Measurements from ENCODE around the gene IL20. TPM values are rescaled to one million over a fixed set of nuclear protein-coding genes. Genes with fewer than 3 reads are reported as not detected.

IL20 gene
- total RNA-seq, 1 donor = not detected

- H3K4me1 ChIP-seq (ENCODE audit: insufficient read depth, low read length) = peaks cover 63% of the 10 kb centered on the region
- H3K79me2 ChIP-seq (ENCODE audit: insufficient read depth, low read length) = no peaks in the 10 kb centered on the region
- H3K4me3 ChIP-seq (ENCODE audit: insufficient read depth, low read length) = no peak overlapping the region
- no peaks in the 10 kb centered on the region for H3K9me3 ChIP-seq (ENCODE audit: low read depth, low read length)
- TF ChIP-seq, protein P1, sequence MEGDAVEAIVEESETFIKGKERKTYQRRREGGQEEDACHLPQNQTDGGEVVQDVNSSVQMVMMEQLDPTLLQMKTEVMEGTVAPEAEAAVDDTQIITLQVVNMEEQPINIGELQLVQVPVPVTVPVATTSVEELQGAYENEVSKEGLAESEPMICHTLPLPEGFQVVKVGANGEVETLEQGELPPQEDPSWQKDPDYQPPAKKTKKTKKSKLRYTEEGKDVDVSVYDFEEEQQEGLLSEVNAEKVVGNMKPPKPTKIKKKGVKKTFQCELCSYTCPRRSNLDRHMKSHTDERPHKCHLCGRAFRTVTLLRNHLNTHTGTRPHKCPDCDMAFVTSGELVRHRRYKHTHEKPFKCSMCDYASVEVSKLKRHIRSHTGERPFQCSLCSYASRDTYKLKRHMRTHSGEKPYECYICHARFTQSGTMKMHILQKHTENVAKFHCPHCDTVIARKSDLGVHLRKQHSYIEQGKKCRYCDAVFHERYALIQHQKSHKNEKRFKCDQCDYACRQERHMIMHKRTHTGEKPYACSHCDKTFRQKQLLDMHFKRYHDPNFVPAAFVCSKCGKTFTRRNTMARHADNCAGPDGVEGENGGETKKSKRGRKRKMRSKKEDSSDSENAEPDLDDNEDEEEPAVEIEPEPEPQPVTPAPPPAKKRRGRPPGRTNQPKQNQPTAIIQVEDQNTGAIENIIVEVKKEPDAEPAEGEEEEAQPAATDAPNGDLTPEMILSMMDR (IDR thresholded peaks at IDR 0.05; ENCODE audit: extremely low read depth, low read depth, low read length) = no peak
- no peak overlapping the region for H3K4me2 ChIP-seq (ENCODE audit: insufficient read depth, low read length)
- no peaks in the 10 kb centered on the region for H4K20me1 ChIP-seq (ENCODE audit: insufficient read depth, low read length)
- no peak for DNase-seq (ENCODE audit: insufficient read length, low spot score, missing footprints)
- no peaks in the 10 kb centered on the region for H3K36me3 ChIP-seq (ENCODE audit: insufficient read depth, low read length)
- H2AFZ ChIP-seq (ENCODE audit: low read length) = peak overlapping the region; percentile 11
- peak overlapping the region; percentile 58 for H3K27ac ChIP-seq (ENCODE audit: low read depth, low read length)
- H3K27me3 ChIP-seq (ENCODE audit: insufficient read depth, low read length) = no peaks in the 10 kb centered on the region
Measured at GRCh38 chr1:206895837-206896242, 30.4 kb downstream of the IL20 start.

DNA sequence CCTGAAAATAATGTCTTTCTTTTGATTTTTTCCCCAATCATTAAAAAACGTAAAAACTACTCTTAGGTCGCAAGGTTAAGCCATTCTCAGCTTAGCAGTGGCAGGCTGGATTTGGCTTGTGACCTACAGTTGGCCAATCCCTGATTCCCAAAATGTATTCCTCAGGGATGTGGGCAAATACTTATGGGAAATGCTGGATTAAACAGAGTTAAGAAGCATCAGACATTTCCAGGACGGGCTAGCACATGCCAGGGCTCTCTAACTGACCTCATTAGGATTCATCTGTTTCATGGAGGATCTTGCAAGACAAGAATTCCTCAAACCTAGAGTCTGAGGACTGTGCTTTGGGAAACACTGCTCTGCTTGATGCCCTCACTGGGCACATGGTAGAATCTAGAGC, 30.8 kb downstream of the IL20 start:
- DNase-seq (ENCODE audit: insufficient read length, low spot score, missing footprints) = no peak
- Histone ChIP-seq H2AFZ (ENCODE audit: low read length) (peak overlapping the region; percentile 66), H3K27me3 (ENCODE audit: insufficient read depth, low read length) (no peaks in the 10 kb centered on the region), H3K36me3 (ENCODE audit: insufficient read depth, low read length) (no peaks in the 10 kb centered on the region), H3K9me3 (ENCODE audit: low read depth, low read length) (no peaks in the 10 kb centered on the region), H4K20me1 (ENCODE audit: insufficient read depth, low read length) (no peaks in the 10 kb centered on the region), H3K4me3 (ENCODE audit: insufficient read depth, low read length) (no peak overlapping the region), H3K4me2 (ENCODE audit: insufficient read depth, low read length) (no peak overlapping the region), H3K79me2 (ENCODE audit: insufficient read depth, low read length) (no peaks in the 10 kb centered on the region), H3K27ac (ENCODE audit: low read depth, low read length) (peak overlapping the region; percentile 58), H3K4me1 (ENCODE audit: insufficient read depth, low read length) (peaks cover 59% of the 10 kb centered on the region)
- TF ChIP-seq, protein P1 (IDR thresholded peaks at IDR 0.05; ENCODE audit: extremely low read depth, low read depth, low read length) = no peak

GRCh38 chr1:206897175-206897574, 31.8 kb downstream of the IL20 start, which contains the start of gene IL24:
IL24 (plus strand) TSS chr1:206897443; CDS start chr1:206897833, 390 bp downstream.
- TF ChIP-seq, protein P1 (IDR thresholded peaks at IDR 0.05; ENCODE audit: extremely low read depth, low read depth, low read length) = no peak
- H3K27ac ChIP-seq (ENCODE audit: low read depth, low read length) = peak within 1 kb of the TSS; percentile 63
- H3K4me2 ChIP-seq (ENCODE audit: insufficient read depth, low read length) = peak within 1 kb of the TSS; percentile 65
- H3K36me3 ChIP-seq (ENCODE audit: insufficient read depth, low read length) = no peaks in the 10 kb centered on the region
- H3K4me3 ChIP-seq (ENCODE audit: insufficient read depth, low read length) = no peak within 1 kb of the TSS
- H4K20me1 ChIP-seq (ENCODE audit: insufficient read depth, low read length) = no peaks in the 10 kb centered on the region
- H2AFZ ChIP-seq (ENCODE audit: low read length) = peak within 1 kb of the TSS; percentile 91
- no peaks in the 10 kb centered on the region for H3K79me2 ChIP-seq (ENCODE audit: insufficient read depth, low read length)
- peaks cover 50% of the 10 kb centered on the region for H3K4me1 ChIP-seq (ENCODE audit: insufficient read depth, low read length)
- H3K27me3 ChIP-seq (ENCODE audit: insufficient read depth, low read length) = no peaks in the 10 kb centered on the region
- no peaks in the 10 kb centered on the region for H3K9me3 ChIP-seq (ENCODE audit: low read depth, low read length)
- no peak for DNase-seq (ENCODE audit: insufficient read length, low spot score, missing footprints)

- H4K20me1 ChIP-seq (ENCODE audit: insufficient read depth, low read length) = no peaks in the 10 kb centered on the region
- H3K4me3 ChIP-seq (ENCODE audit: insufficient read depth, low read length) = no peak overlapping the region
- peak overlapping the region; percentile 91 for H2AFZ ChIP-seq (ENCODE audit: low read length)
- H3K27me3 ChIP-seq (ENCODE audit: insufficient read depth, low read length) = no peaks in the 10 kb centered on the region
- no peaks in the 10 kb centered on the region for H3K79me2 ChIP-seq (ENCODE audit: insufficient read depth, low read length)
- TF ChIP-seq, protein P1 (IDR thresholded peaks at IDR 0.05; ENCODE audit: extremely low read depth, low read depth, low read length) = no peak
- peak overlapping the region; percentile 65 for H3K4me2 ChIP-seq (ENCODE audit: insufficient read depth, low read length)
- peak overlapping the region; percentile 63 for H3K27ac ChIP-seq (ENCODE audit: low read depth, low read length)
- no peaks in the 10 kb centered on the region for H3K9me3 ChIP-seq (ENCODE audit: low read depth, low read length)
- DNase-seq (ENCODE audit: insufficient read length, low spot score, missing footprints) = peak; percentile 91
- peaks cover 38% of the 10 kb centered on the region for H3K4me1 ChIP-seq (ENCODE audit: insufficient read depth, low read length)
- H3K36me3 ChIP-seq (ENCODE audit: insufficient read depth, low read length) = no peaks in the 10 kb centered on the region
Measured at GRCh38 chr1:206898089-206898914, 32.9 kb downstream of the IL20 start.

Measured in osteoblast (primary cell).